Neural cell (in vitro differentiated cells): ENCODE results near the gene TSPEAR. TPM values are rescaled to one million over a fixed set of nuclear protein-coding genes. Genes with fewer than 3 reads are reported as not detected.
"Not testable (repeated sequence)": the region's sequence is repeated elsewhere in the genome, so short reads cannot be mapped to it uniquely, and the experiment has no call there.

ENCODE experiments used
- H2AFZ ChIP-seq: fragments of 200-600, 300-800 bp; sonication (generic), shearing (Covaris generic); 2 replicates; pipeline ENCODE4 v1.6.0; 2014; ENCODE audit warnings: low read depth, mild to moderate bottlenecking, antibody characterized with exemption, low read length, moderate library complexity
- H3F3A ChIP-seq: fragments of 200-600 bp; shearing (Covaris generic); 2 replicates; pipeline ENCODE4 v1.6.1; 2016; ENCODE audit warnings: mild to moderate bottlenecking, moderate library complexity, mixed read lengths, antibody characterized with exemption, low read length; ENCODE audit not compliant: insufficient read depth, poor library complexity, severe bottlenecking
- H3K27ac ChIP-seq: fragments of 200-600, 300-800 bp; sonication (generic), shearing (Covaris generic); 2 replicates; pipeline ENCODE4 v1.5.1; 2014; ENCODE audit warnings: mild to moderate bottlenecking, low read length, moderate library complexity
- H3K27me3 ChIP-seq: fragments of 300-800, 200-600 bp; sonication (generic), shearing (Covaris generic); 2 replicates; pipeline ENCODE4 v1.6.0; 2014; ENCODE audit warnings: mild to moderate bottlenecking, low read depth, low read length, moderate library complexity; ENCODE audit not compliant: insufficient read depth
- H3K36me3 ChIP-seq: fragments of 300-800, 200-600 bp; sonication (generic), shearing (Covaris generic); 2 replicates; pipeline ENCODE4 v1.5.1; 2014; ENCODE audit warnings: mild to moderate bottlenecking, antibody characterized with exemption, low read length, moderate library complexity; ENCODE audit not compliant: insufficient read depth
- H3K4me2 ChIP-seq: fragments of 300-800, 200-600 bp; sonication (generic), shearing (Covaris generic); 2 replicates; pipeline ENCODE4 v1.6.0; 2014; ENCODE audit warnings: mild to moderate bottlenecking, low read length
- H3K4me3 ChIP-seq: fragments of 300-800, 200-600 bp; sonication (generic), shearing (Covaris generic); 2 replicates; pipeline ENCODE4 v1.5.1; 2014; ENCODE audit warnings: mild to moderate bottlenecking, low read length, moderate library complexity
- H3K79me2 ChIP-seq: fragments of 200-600 bp; shearing (Covaris generic); replicated peaks from 2 replicates; pipeline ENCODE4 v1.6.0; 2014; ENCODE audit warnings: mild to moderate bottlenecking, low read length, moderate library complexity; ENCODE audit not compliant: insufficient read depth
- H3K9ac ChIP-seq: fragments of 300-800, 200-600 bp; sonication (generic), shearing (Covaris generic); 2 replicates; pipeline ENCODE4 v1.6.1; 2016; ENCODE audit warnings: mild to moderate bottlenecking, low read length, mixed read lengths
- H3K9me2 ChIP-seq: fragments of 200-600 bp; shearing (Covaris generic); 2 replicates; pipeline ENCODE4 v1.6.1; 2016; ENCODE audit warnings: mild to moderate bottlenecking, low read length, mixed read lengths; ENCODE audit not compliant: insufficient read depth
- H3K9me3 ChIP-seq: fragments of 200-600, 300-800 bp; sonication (generic), shearing (Covaris generic); 2 replicates; pipeline ENCODE4 v1.6.1; 2016; ENCODE audit warnings: mild to moderate bottlenecking, mixed run types, low read length, moderate library complexity, mixed read lengths
- H4K20me1 ChIP-seq: fragments of 200-600 bp; shearing (Covaris generic); 2 replicates; pipeline ENCODE4 v1.6.1; 2016; ENCODE audit warnings: mild to moderate bottlenecking, mixed run types; ENCODE audit not compliant: insufficient read depth
- EP300 ChIP-seq: fragments of 450-650 bp; conservative IDR thresholded peaks from 2 replicates; pipeline ENCODE4 v1.6.1; 2014; ENCODE audit warnings: antibody characterized with exemption, mild to moderate bottlenecking, moderate library complexity; ENCODE audit not compliant: poor library complexity, severe bottlenecking
- EZH2 ChIP-seq: fragments of 200-600, 300-800 bp; shearing (Covaris generic), sonication (generic); IDR thresholded peaks from 2 replicates; pipeline ENCODE4 v1.6.1; 2014; ENCODE audit warnings: antibody characterized with exemption, low read length, borderline replicate concordance, mild to moderate bottlenecking; ENCODE audit not compliant: insufficient read depth, poor library complexity, severe bottlenecking
- MXI1 ChIP-seq: fragments of 450-650 bp; conservative IDR thresholded peaks from 2 replicates; pipeline ENCODE4 v1.6.1; 2014; ENCODE audit warnings: antibody characterized with exemption, mild to moderate bottlenecking; ENCODE audit not compliant: poor library complexity, severe bottlenecking
- POLR2AphosphoS5 ChIP-seq: IDR thresholded peaks from 2 replicates; pipeline ENCODE4 v1.6.1; 2012
- RAD21 ChIP-seq: fragments of 450-650 bp; conservative IDR thresholded peaks from 2 replicates; pipeline ENCODE4 v1.6.1; 2014; ENCODE audit warnings: antibody characterized with exemption, mild to moderate bottlenecking, moderate library complexity
- SMC3 ChIP-seq: fragments of 450-650 bp; conservative IDR thresholded peaks from 2 replicates; pipeline ENCODE4 v1.6.1; 2014; ENCODE audit warnings: antibody characterized with exemption, mild to moderate bottlenecking, moderate library complexity; ENCODE audit not compliant: poor library complexity
- TAF1 ChIP-seq: IDR thresholded peaks from 2 replicates; pipeline ENCODE4 v1.6.1; 2012; ENCODE audit warnings: low read depth
- polyA plus RNA-seq: library from polyadenylated mRNA; depleted of rRNA; stranded (reverse); fragments of >200 nt; gene quantifications from 2 replicates; pipeline ENCODE4 v1.2.3, GENCODE V29; 2014
- TF ChIP-seq, protein P1 (sequence below): fragments of 450-650 bp; IDR thresholded peaks from 2 replicates; pipeline ENCODE4 v1.5.1; 2014; ENCODE audit warnings: antibody characterized with exemption, mild to moderate bottlenecking, moderate library complexity; ENCODE audit not compliant: poor library complexity, severe bottlenecking
- TF ChIP-seq, protein P2 (sequence below): IDR thresholded peaks from 2 replicates; pipeline ENCODE4 v1.6.1; 2012; ENCODE audit warnings: borderline replicate concordance

The TSPEAR gene
- polyA plus RNA-seq, 1 donor from 2014 or later, result 0.19 TPM

DNA sequence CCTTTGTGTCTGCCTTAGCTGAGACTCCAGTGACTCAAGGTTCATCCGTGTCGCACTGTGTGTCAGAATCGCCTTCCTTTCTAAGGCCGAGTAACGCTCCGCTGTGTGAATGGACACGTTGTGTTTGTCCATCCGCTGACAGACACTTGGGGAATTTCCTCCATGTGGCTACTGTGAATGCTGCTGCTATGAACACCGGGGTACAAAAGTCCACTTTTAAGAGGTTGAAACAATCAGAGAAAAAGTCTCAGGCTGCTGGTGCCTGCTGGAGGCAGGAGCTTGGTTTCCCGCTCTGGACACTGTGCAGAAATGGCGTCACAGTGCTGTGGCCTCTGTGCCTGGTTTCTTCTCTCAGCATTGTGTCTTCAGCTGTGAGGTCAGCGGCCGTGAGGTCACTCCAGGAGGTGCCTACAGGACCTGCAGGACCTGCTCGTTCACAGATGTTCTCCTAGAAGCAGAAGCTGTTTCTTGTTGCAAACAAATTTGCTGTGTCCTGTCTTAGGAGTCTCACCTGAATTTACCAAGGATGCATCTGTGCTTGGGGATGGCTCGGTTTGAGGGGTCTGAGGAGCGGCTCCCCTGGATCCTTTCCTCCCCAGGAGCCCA is 205.6 kb downstream of the TSPEAR start:
- H3K36me3 ChIP-seq, result no peaks in the 10 kb centered on the region
- TF ChIP-seq EZH2 (no peak), TAF1 (no peak), EP300 (no peak), MXI1 (no peak), POLR2AphosphoS5 (no peak)
- TF ChIP-seq, protein P1, sequence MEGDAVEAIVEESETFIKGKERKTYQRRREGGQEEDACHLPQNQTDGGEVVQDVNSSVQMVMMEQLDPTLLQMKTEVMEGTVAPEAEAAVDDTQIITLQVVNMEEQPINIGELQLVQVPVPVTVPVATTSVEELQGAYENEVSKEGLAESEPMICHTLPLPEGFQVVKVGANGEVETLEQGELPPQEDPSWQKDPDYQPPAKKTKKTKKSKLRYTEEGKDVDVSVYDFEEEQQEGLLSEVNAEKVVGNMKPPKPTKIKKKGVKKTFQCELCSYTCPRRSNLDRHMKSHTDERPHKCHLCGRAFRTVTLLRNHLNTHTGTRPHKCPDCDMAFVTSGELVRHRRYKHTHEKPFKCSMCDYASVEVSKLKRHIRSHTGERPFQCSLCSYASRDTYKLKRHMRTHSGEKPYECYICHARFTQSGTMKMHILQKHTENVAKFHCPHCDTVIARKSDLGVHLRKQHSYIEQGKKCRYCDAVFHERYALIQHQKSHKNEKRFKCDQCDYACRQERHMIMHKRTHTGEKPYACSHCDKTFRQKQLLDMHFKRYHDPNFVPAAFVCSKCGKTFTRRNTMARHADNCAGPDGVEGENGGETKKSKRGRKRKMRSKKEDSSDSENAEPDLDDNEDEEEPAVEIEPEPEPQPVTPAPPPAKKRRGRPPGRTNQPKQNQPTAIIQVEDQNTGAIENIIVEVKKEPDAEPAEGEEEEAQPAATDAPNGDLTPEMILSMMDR, result no peak
- TF ChIP-seq, protein P2, sequence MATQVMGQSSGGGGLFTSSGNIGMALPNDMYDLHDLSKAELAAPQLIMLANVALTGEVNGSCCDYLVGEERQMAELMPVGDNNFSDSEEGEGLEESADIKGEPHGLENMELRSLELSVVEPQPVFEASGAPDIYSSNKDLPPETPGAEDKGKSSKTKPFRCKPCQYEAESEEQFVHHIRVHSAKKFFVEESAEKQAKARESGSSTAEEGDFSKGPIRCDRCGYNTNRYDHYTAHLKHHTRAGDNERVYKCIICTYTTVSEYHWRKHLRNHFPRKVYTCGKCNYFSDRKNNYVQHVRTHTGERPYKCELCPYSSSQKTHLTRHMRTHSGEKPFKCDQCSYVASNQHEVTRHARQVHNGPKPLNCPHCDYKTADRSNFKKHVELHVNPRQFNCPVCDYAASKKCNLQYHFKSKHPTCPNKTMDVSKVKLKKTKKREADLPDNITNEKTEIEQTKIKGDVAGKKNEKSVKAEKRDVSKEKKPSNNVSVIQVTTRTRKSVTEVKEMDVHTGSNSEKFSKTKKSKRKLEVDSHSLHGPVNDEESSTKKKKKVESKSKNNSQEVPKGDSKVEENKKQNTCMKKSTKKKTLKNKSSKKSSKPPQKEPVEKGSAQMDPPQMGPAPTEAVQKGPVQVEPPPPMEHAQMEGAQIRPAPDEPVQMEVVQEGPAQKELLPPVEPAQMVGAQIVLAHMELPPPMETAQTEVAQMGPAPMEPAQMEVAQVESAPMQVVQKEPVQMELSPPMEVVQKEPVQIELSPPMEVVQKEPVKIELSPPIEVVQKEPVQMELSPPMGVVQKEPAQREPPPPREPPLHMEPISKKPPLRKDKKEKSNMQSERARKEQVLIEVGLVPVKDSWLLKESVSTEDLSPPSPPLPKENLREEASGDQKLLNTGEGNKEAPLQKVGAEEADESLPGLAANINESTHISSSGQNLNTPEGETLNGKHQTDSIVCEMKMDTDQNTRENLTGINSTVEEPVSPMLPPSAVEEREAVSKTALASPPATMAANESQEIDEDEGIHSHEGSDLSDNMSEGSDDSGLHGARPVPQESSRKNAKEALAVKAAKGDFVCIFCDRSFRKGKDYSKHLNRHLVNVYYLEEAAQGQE, result no peak
- no peak overlapping the region for H3K9ac ChIP-seq
- H3K27me3 ChIP-seq, result no peaks in the 10 kb centered on the region
- no peak overlapping the region for H3K27ac ChIP-seq
- H3K9me3 ChIP-seq, result no peaks in the 10 kb centered on the region
- H3F3A ChIP-seq, result no peaks in the 10 kb centered on the region
- no peaks in the 10 kb centered on the region for H3K79me2 ChIP-seq
- no peak overlapping the region for H3K4me3 ChIP-seq
- no peaks in the 10 kb centered on the region for H3K9me2 ChIP-seq
- H2AFZ ChIP-seq, result no peak overlapping the region
- no peaks in the 10 kb centered on the region for H4K20me1 ChIP-seq
- no peak overlapping the region for H3K4me2 ChIP-seq

DNA sequence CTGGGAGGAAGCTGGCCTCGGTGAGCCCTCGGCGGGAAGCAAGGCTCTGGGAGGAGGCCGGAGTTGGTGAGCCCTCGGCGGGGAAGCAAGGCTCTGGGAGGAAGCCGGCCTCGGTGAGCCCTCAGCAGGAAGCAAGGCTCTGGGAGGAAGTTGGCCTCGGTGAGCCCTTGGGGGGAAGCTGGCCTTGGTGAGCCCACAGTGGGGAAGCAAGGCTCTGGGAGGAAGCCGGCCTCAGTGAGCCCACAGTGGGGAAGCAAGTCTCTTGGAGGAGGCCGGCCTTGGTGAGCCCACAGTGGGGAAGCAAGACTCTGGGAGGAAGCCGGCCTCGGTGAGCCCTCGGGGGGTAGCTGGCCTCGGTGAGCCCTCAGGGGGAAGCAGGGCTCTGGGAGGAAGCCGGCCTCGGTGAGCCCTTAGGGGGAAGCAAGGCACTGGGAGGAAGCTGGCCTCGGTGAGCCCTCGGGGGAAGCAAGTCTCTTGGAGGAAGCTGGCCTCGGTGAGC is 207.4 kb downstream of the TSPEAR start:
- Histone ChIP-seq H3K9me3 (no peaks in the 10 kb centered on the region), H3F3A (no peaks in the 10 kb centered on the region), H3K4me3 (no peak overlapping the region), H3K4me2 (no peak overlapping the region), H3K36me3 (no peaks in the 10 kb centered on the region), H3K27me3 (no peaks in the 10 kb centered on the region), H3K79me2 (no peaks in the 10 kb centered on the region), H2AFZ (no peak overlapping the region), H3K9me2 (no peaks in the 10 kb centered on the region), H3K27ac (no peak overlapping the region), H3K9ac (no peak overlapping the region), H4K20me1 (no peaks in the 10 kb centered on the region)
- TF ChIP-seq RAD21 (no peak), SMC3 (no peak), TAF1 (no peak)
- TF ChIP-seq, protein P1, result no peak

DNA sequence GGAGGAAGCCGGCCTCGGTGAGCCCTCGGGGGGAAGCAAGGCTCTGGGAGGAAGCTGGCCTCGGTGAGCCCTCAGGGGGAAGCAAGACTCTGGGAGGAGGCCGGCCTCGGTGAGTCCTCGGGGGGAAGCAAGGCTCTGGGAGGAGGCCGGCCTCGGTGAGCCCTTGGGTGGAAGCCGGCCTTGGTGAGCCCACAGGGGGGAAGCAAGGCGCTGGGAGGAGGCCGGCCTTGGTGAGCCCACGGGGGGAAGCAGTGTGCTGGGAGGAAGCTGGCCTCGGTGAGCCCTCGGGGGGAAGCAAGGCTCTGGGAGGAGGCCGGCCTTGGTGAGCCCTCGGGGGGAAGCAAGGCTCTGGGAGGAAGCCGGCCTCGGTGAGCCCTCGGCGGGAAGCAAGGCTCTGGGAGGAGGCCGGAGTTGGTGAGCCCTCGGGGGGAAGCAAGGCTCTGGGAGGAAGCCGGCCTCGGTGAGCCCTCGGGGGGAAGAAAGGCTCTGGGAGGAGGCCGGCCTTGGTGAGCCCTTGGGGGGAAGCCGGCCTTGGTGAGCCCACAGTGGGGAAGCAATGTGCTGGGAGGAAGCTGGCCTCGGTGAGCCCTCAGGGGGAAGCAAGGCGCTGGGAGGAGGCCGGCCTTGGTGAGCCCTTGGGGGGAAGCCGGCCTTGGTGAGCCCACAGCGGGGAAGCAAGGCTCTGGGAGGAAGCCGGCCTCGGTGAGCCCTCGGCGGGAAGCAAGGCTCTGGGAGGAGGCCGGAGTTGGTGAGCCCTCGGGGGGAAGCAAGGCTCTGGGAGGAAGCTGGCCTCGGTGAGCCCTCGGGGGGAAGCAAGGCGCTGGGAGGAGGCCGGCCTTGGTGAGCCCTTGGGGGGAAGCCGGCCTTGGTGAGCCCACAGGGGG is 208.1 kb downstream of the TSPEAR start:
- H3K9me3 ChIP-seq, H3K9me2 ChIP-seq, H3K27me3 ChIP-seq, H2AFZ ChIP-seq, H3K9ac ChIP-seq, H3K36me3 ChIP-seq, H3K4me2 ChIP-seq, H3F3A ChIP-seq, H3K4me3 ChIP-seq, H3K79me2 ChIP-seq, H4K20me1 ChIP-seq, H3K27ac ChIP-seq: not testable (repeated sequence)
